Mucosa of stomach (tissue), 1 donor: ENCODE results near the gene TNK2.
"Not testable (repeated sequence)": the region's sequence is repeated elsewhere in the genome, so short reads cannot be mapped to it uniquely, and the experiment has no call there.

ENCODE experiments used
- H3K27me3 ChIP-seq: one replicate; pipeline ENCODE4 v1.7.0; 2013; ENCODE audit warnings: mild to moderate bottlenecking, low read length; ENCODE audit not compliant: control insufficient read depth, insufficient read depth
- H3K36me3 ChIP-seq: one replicate; pipeline ENCODE4 v1.7.0; 2013; ENCODE audit warnings: low read length; ENCODE audit not compliant: control insufficient read depth, insufficient read depth
- H3K4me1 ChIP-seq: one replicate; pipeline ENCODE4 v1.7.0; 2013; ENCODE audit warnings: mild to moderate bottlenecking, low read length; ENCODE audit not compliant: control insufficient read depth, insufficient read depth
- H3K4me3 ChIP-seq: one replicate; pipeline ENCODE4 v1.7.0; 2013; ENCODE audit warnings: low read length
- H3K9ac ChIP-seq: one replicate; pipeline ENCODE4 v1.7.0; 2013; ENCODE audit warnings: mild to moderate bottlenecking, low read length, moderate library complexity
- H3K9me3 ChIP-seq: one replicate; pipeline ENCODE4 v1.7.0; 2013; ENCODE audit warnings: mild to moderate bottlenecking, low read length, moderate library complexity; ENCODE audit not compliant: control insufficient read depth
- donor health status: Pancreatic carcinoma.

Gene TNK2

GRCh38 chr3:195822131-195822696 lies 86.1 kb downstream of the TNK2 start:
- Histone ChIP-seq H3K36me3 (no peaks in the 10 kb centered on the region), H3K9ac (no peak overlapping the region), H3K9me3 (no peaks in the 10 kb centered on the region), H3K4me3 (no peak overlapping the region), H3K27me3 (peaks cover 57% of the 10 kb centered on the region), H3K4me1 (peaks cover 10% of the 10 kb centered on the region)

GRCh38 chr3:195821403-195822130 lies 86.8 kb downstream of the TNK2 start:
- Histone ChIP-seq H3K4me1 (peaks cover 10% of the 10 kb centered on the region), H3K27me3 (peaks cover 57% of the 10 kb centered on the region), H3K9ac (no peak overlapping the region), H3K9me3 (no peaks in the 10 kb centered on the region), H3K36me3 (no peaks in the 10 kb centered on the region), H3K4me3 (no peak overlapping the region)

- no peak overlapping the region for H3K4me3 ChIP-seq
- peaks cover 51% of the 10 kb centered on the region for H3K27me3 ChIP-seq
- peaks cover 10% of the 10 kb centered on the region for H3K4me1 ChIP-seq
- no peaks in the 10 kb centered on the region for H3K9me3 ChIP-seq
- H3K9ac ChIP-seq = no peak overlapping the region
- H3K36me3 ChIP-seq = no peaks in the 10 kb centered on the region
These were observed 87.5 kb downstream of the TNK2 start for GRCh38 chr3:195820901-195821300.

GRCh38 chr3:195820186-195820585 lies 88.2 kb downstream of the TNK2 start:
- H3K9ac ChIP-seq = no peak overlapping the region
- H3K36me3 ChIP-seq = no peaks in the 10 kb centered on the region
- H3K4me3 ChIP-seq = no peak overlapping the region
- H3K4me1 ChIP-seq = peaks cover 10% of the 10 kb centered on the region
- no peaks in the 10 kb centered on the region for H3K9me3 ChIP-seq
- H3K27me3 ChIP-seq = peaks cover 48% of the 10 kb centered on the region

- Histone ChIP-seq H3K9me3 (no peaks in the 10 kb centered on the region), H3K36me3 (no peaks in the 10 kb centered on the region), H3K4me1 (peaks cover 1% of the 10 kb centered on the region), H3K4me3 (no peak overlapping the region), H3K27me3 (peaks cover 44% of the 10 kb centered on the region), H3K9ac (no peak overlapping the region)
These were observed 90.0 kb downstream of the TNK2 start for GRCh38 chr3:195818301-195818700.

- Histone ChIP-seq H3K9ac (no peak overlapping the region), H3K4me1 (no peaks in the 10 kb centered on the region), H3K27me3 (peaks cover 47% of the 10 kb centered on the region), H3K9me3 (no peaks in the 10 kb centered on the region), H3K36me3 (no peaks in the 10 kb centered on the region), H3K4me3 (no peak overlapping the region)
These were observed 90.7 kb downstream of the TNK2 start for GRCh38 chr3:195817578-195818135.

GRCh38 chr3:195816276-195816913 lies 92.0 kb downstream of the TNK2 start:
- not testable (repeated sequence) for H3K4me1 ChIP-seq, H3K36me3 ChIP-seq, H3K9me3 ChIP-seq, H3K9ac ChIP-seq, H3K4me3 ChIP-seq
- H3K27me3 ChIP-seq = peaks cover 46% of the 10 kb centered on the region

GRCh38 chr3:195815169-195815771 lies 93.1 kb downstream of the TNK2 start:
- Histone ChIP-seq H3K4me3 (no peak overlapping the region), H3K4me1 (peaks cover 9% of the 10 kb centered on the region), H3K27me3 (peaks cover 42% of the 10 kb centered on the region), H3K9me3 (no peaks in the 10 kb centered on the region), H3K9ac (no peak overlapping the region), H3K36me3 (no peaks in the 10 kb centered on the region)

GRCh38 chr3:195813916-195814640 lies 94.3 kb downstream of the TNK2 start:
- H3K36me3 ChIP-seq = no peaks in the 10 kb centered on the region
- no peak overlapping the region for H3K4me3 ChIP-seq
- H3K27me3 ChIP-seq = peaks cover 43% of the 10 kb centered on the region
- no peak overlapping the region for H3K9ac ChIP-seq
- peaks cover 9% of the 10 kb centered on the region for H3K4me1 ChIP-seq
- H3K9me3 ChIP-seq = no peaks in the 10 kb centered on the region
